Heart left ventricle (tissue), 16 donors: ENCODE measurements around the gene ARFGAP1. TPM values are rescaled to one million over a fixed set of nuclear protein-coding genes. Genes with fewer than 3 reads are reported as not detected.
"Not testable (repeated sequence)": the region's sequence is repeated elsewhere in the genome, so short reads cannot be mapped to it uniquely, and the experiment has no call there.

Experiments used
- ATAC-seq, 4 donors: fragments of 200-7000 bp; cut with Tn5 transposase; one replicate each; pipeline ENCODE4 v1.9.1; 2020 to 2022; ENCODE audit warnings: moderate library complexity in 4 of 4, mild to moderate bottlenecking in 3 of 4, moderate number of reproducible peaks in 1 of 4
- DNase-seq, 5 donors: peaks; one replicate each; pipeline ENCODE4 v3.0.0-alpha.2; 2020
- H3K27ac ChIP-seq, 12 donors: fragments of 200-600 bp; sonication (generic) in 4 of 12; one replicate each; pipeline versions ENCODE4 v1.5.0 to v1.8.0; 2016 to 2022; ENCODE audit warnings: mild to moderate bottlenecking in 2 of 12
- H3K27me3 ChIP-seq, 9 donors: fragments of 200-600 bp; sonication (generic) in 2 of 9; one replicate each; pipeline versions ENCODE4 v1.5.1 to v1.8.0; 2016 to 2022; ENCODE audit warnings: mild to moderate bottlenecking in 3 of 9
- H3K36me3 ChIP-seq, 9 donors: fragments of 200-600 bp; sonication (generic) in 2 of 9; one replicate each; pipeline versions ENCODE4 v1.5.0 to v1.8.0; 2018 to 2022; ENCODE audit warnings: mild to moderate bottlenecking in 2 of 9
- H3K4me1 ChIP-seq, 12 donors: fragments of 200-600 bp; sonication (generic) in 4 of 12; one replicate each; pipeline versions ENCODE4 v1.5.0 to v1.8.0; 2016 to 2022; ENCODE audit warnings: mild to moderate bottlenecking in 3 of 12
- H3K4me3 ChIP-seq, 12 donors: fragments of 200-600 bp; sonication (generic) in 4 of 12; one replicate each; pipeline versions ENCODE4 v1.5.0 to v1.8.0; 2017 to 2022; ENCODE audit warnings: mild to moderate bottlenecking in 9 of 12, moderate library complexity in 4 of 12
- H3K9me3 ChIP-seq, 12 donors: fragments of 200-600 bp; sonication (generic) in 4 of 12; one replicate each; pipeline versions ENCODE4 v1.5.0 to v1.8.0; 2016 to 2022; ENCODE audit warnings: mild to moderate bottlenecking in 1 of 12
- POLR2A ChIP-seq, 2 donors: fragments of 450-650 bp; IDR thresholded peaks; one replicate each; pipeline ENCODE4 v1.6.1; 2017; ENCODE audit warnings: antibody characterized with exemption in 2 of 2, mild to moderate bottlenecking in 2 of 2, moderate library complexity in 2 of 2
- WGBS, 4 donors: extraction: QIAGEN DNeasy Blood & Tissue Kit in 2 of 4; methylation state at CpG; one replicate each; pipeline versions ENCODE4 v1.1.5 to v1.1.7; 2013 to 2018; 5-methylcytosine and 5-hydroxymethylcytosine counted together
- intact Hi-C, 10 donors: fragments of 100-400 bp; cut with DNase I; formaldehyde crosslinking; loops; one replicate each; pipeline versions ENCODE4 v1.11.1 to v1.14.2; 2022
- polyA plus RNA-seq, 2 donors: library from polyadenylated mRNA; stranded (reverse); fragments of 200-250 nt; gene quantifications; one replicate each; pipeline ENCODE4 v1.2.3, GENCODE V29; 2013
- total RNA-seq, 9 donors: library from RNA; depleted of rRNA in 2 of 9; stranded (reverse); fragments of >200 nt in 2 of 9; fragmentation: NEBNext Ultra II Directional in 3 of 9; extraction: Animal tissue kit (Norgen Biotek cat#: 25700) in 3 of 9; gene quantifications; one replicate each; pipeline versions ENCODE4 v1.1.0 to v1.2.4, GENCODE V29; 2016 to 2023
- TF ChIP-seq, protein P1 (sequence below), 12 donors: fragments of 200-600 bp; sonication (generic) in 4 of 12; IDR thresholded peaks; one replicate each; pipeline versions ENCODE4 v1.5.0 to v1.8.0; 2018 to 2022; ENCODE audit warnings: antibody characterized with exemption in 12 of 12, mild to moderate bottlenecking in 5 of 12
- donor health status: ischemic (EF 13 %, LVEDD 7.1; RV severe dilation, severe dysfunction).
- donor health status: healthy with polysubstance abuse.
- donor health status: DM: no; HTN: yes; CAD: no.
- donor health status: DM: no; HTN: no; CAD: no.
- donor health status: ischemic (EF 25% LVEDD 6.9; RV normal size, moderate dysfunction).
- donor health status: ischemic (EF 25% LVEDD 5.7; RV mildly dilated, moderate dysfunction).
- donor health status: healthy.
- donor health status: DM: yes; HTN: yes; CAD: no.
- donor health status: ischemic (EF 35%, LVEDD 5.7; RV mildly dilated, moderate dysfunction).
- donor health status: nonischemic (EF 11% LVEDD 7.7; RV severe dilation, severe dysfunction).
- donor health status: DM: yes; HTN: yes; CAD: no.
- donor health status: PGD.
- donor health status: ischemic (EF 29% LVEDD 5.4; RV normal size, mild dysfunction).
- donor health status: nonischemic (EF 23%, LVEDD 6.1; RV moderate dilation, normal function).

ARFGAP1 gene
- total and polyA plus RNA-seq, 11 donors: 14.3 to 51.6 (median 29.5) TPM

DNA sequence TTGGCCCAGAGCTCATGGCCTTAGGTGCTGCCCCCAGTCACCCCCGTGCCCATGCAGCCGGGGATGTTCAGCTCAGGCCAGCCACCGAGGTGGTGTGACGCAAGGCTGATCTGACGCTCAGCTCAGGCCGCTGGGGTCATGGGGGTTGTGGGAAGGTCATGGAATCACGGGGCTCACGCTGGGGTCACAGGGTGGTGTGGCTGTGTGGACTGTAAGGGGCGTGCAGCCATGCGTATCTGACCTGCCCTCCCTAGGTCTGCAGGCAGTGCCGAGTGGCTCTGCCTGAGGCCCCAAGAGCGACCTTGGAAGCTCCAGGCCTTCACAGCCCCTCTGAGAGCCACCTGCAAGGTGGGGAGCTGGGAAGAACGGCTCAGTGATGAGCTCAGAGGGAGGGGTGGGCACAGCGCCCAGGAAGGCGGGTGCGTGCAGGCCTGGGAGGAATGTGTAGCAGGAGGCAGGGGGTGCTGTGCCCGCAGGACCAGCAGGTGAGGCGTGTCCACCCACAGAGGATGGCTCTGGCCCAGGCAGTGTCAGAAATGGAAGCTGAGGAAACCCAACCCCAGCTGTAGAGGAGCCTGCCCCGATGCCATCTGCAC lies 60.7 kb downstream of the ARFGAP1 start:
- TF ChIP-seq, protein P1, sequence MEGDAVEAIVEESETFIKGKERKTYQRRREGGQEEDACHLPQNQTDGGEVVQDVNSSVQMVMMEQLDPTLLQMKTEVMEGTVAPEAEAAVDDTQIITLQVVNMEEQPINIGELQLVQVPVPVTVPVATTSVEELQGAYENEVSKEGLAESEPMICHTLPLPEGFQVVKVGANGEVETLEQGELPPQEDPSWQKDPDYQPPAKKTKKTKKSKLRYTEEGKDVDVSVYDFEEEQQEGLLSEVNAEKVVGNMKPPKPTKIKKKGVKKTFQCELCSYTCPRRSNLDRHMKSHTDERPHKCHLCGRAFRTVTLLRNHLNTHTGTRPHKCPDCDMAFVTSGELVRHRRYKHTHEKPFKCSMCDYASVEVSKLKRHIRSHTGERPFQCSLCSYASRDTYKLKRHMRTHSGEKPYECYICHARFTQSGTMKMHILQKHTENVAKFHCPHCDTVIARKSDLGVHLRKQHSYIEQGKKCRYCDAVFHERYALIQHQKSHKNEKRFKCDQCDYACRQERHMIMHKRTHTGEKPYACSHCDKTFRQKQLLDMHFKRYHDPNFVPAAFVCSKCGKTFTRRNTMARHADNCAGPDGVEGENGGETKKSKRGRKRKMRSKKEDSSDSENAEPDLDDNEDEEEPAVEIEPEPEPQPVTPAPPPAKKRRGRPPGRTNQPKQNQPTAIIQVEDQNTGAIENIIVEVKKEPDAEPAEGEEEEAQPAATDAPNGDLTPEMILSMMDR (IDR thresholded peaks at IDR 0.05): no peak
- no peak for TF ChIP-seq POLR2A (IDR thresholded peaks at IDR 0.05)
- Histone ChIP-seq H3K27ac (no peak overlapping the region), H3K4me1 (no peaks in the 10 kb centered on the region), H3K9me3 (no peaks in the 10 kb centered on the region), H3K27me3 (peaks cover 0 to 41% (median 8%) of the 10 kb centered on the region in 9 donors), H3K4me3 (no peak overlapping the region), H3K36me3 (no peaks in the 10 kb centered on the region)
- peak in 1 of 5 donors; percentile 28 for DNase-seq
- no peak for ATAC-seq
- WGBS, 4 donors: 86 to 92% (median 90%) methylated on average over 15 to 19 of the region's 19 CpGs
- intact Hi-C loops: no loop called here

DNA sequence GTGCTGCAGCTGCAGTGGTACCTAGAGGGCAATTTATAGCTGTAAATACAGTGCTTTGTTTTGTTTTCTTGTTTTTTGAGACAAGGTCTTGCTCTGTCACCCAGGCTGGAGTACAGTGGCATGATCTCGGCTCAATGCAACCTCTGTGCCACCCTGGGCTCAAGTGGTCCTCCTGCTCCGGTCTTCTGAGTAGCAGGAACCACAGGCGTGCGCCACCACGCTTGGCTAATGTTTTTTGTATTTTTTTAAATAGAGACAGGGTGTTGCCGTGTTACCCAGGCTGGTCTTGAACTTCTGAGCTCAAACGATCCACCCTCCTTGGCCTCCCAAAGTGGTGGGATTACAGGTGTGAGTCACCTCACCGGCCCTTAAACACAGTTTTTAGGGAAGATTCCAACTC lies 61.7 kb downstream of the ARFGAP1 start:
- TF ChIP-seq POLR2A (IDR thresholded peaks at IDR 0.05): no peak
- TF ChIP-seq, protein P1 (IDR thresholded peaks at IDR 0.05): no peak
- ATAC-seq: no peak
- H3K9me3 ChIP-seq: no peaks in the 10 kb centered on the region
- peaks cover 0 to 41% (median 8%) of the 10 kb centered on the region in 9 donors for H3K27me3 ChIP-seq
- no peak overlapping the region for H3K4me3 ChIP-seq
- no peak overlapping the region for H3K27ac ChIP-seq
- no peaks in the 10 kb centered on the region for H3K36me3 ChIP-seq
- WGBS, 4 donors: 83 to 94% (median 87%) methylated on average over 8 of the region's 8 CpGs
- no peaks in the 10 kb centered on the region for H3K4me1 ChIP-seq
- intact Hi-C loops: no loop called here
- peak in 1 of 5 donors; percentile 4 for DNase-seq

DNA sequence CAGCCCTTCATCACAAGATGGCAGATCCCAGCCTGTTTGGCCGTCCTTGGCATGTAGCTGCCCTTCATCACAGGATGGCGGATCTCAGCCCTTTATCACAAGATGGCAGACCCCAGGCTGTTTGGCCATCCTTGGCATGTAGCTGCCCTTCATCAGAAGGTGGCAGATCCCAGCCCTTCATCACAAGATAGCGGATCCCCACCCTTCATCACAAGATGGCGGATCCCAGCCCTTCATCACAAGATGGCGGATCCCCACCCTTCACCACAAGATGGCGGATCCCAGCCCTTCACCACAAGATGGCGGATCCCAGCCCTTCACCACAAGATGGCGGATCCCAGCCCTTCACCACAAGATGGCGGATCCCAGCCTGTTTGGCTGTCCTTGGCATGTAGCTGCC lies 62.4 kb downstream of the ARFGAP1 start:
- 74 to 96% (median 95%) methylated on average over 6 to 9 of the region's 9 CpGs for WGBS, 4 donors
- H3K27me3 ChIP-seq: peaks cover 0 to 38% (median 8%) of the 10 kb centered on the region in 9 donors

DNA sequence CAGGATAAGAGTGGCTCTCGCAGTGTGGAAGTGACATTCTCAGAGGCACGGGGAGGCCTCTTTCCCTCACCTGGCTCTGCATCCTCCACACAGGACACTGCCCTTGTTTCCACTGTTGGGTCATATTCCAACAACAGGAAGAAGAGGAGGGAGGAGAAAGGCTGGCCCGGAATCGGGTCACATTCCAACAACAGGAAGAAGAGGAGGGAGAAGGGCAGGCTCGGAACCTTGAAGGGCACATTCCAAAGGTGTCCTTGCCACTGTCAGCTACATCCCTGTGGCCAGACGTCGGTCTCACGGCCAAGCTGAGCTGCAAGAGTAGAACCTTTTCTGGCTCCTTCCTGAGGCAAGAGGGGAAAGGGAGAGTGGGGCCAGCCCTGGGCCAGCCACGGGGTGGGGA lies 63.1 kb downstream of the ARFGAP1 start:
- Histone ChIP-seq H3K9me3 (no peaks in the 10 kb centered on the region), H3K36me3 (no peaks in the 10 kb centered on the region), H3K27me3 (peaks cover 0 to 38% (median 8%) of the 10 kb centered on the region in 9 donors), H3K4me1 (no peaks in the 10 kb centered on the region), H3K27ac (no peak overlapping the region), H3K4me3 (no peak overlapping the region)
- TF ChIP-seq POLR2A (IDR thresholded peaks at IDR 0.05): no peak
- TF ChIP-seq, protein P1 (IDR thresholded peaks at IDR 0.05): no peak
- intact Hi-C loops: no loop called here
- ATAC-seq (no peak), DNase-seq (peak in 2 of 5 donors; percentile 15 to 46)
- WGBS, 4 donors: 35 to 54% (median 40%) methylated on average over 9 of the region's 9 CpGs

More for the DNA sequence above, 62.4 kb downstream of the ARFGAP1 start:
- DNase-seq, H3K9me3 ChIP-seq, H3K4me1 ChIP-seq, H3K4me3 ChIP-seq, ATAC-seq, H3K36me3 ChIP-seq, intact Hi-C loops, H3K27ac ChIP-seq: not testable (repeated sequence)
